Measurements from ENCODE around the gene TMEM121B.
A peak's percentile ranks its signal among the peaks of the same experiment; 100 is the strongest.
"Not testable (repeated sequence)": the region's sequence is repeated elsewhere in the genome, so short reads cannot be mapped to it uniquely, and the experiment has no call there.

TMEM121B gene

GRCh38 chr22:17121233-17122195 is at the start of gene TMEM121B:
TSS of gene TMEM121B (minus strand) at chr22:17121360. CDS start at chr22:17121127, 233 bp downstream.
- no peak for DNase-seq

GRCh38 chr22:17167486-17167885 is 46.3 kb upstream of the TMEM121B start:
- DNase-seq: no peak

- DNase-seq: no peak
Observed at GRCh38 chr22:17164392-17165024, 43.3 kb upstream of the TMEM121B start.

GRCh38 chr22:17162731-17163130 is 41.6 kb upstream of the TMEM121B start:
- no peak for DNase-seq

GRCh38 chr22:17161991-17162390 is 40.8 kb upstream of the TMEM121B start:
- DNase-seq: no peak

- DNase-seq: peak; percentile 73
Observed at GRCh38 chr22:17159504-17159951, 38.4 kb upstream of the TMEM121B start.

GRCh38 chr22:17158568-17159503 is 37.7 kb upstream of the TMEM121B start, which contains the start of gene HDHD5:
TSS of gene HDHD5 (minus strand) at chr22:17159277. CDS start at chr22:17159251, 26 bp downstream.
- DNase-seq: peak; percentile 89

GRCh38 chr22:17158176-17158567 is 37.0 kb upstream of the TMEM121B start:
- DNase-seq: no peak

GRCh38 chr22:17157714-17158113 is 36.6 kb upstream of the TMEM121B start:
- no peak for DNase-seq

- no peak for DNase-seq
Observed at GRCh38 chr22:17155941-17156340, 34.8 kb upstream of the TMEM121B start.

GRCh38 chr22:17152971-17153370 is 31.8 kb upstream of the TMEM121B start:
- DNase-seq: no peak

GRCh38 chr22:17152340-17152739 is 31.2 kb upstream of the TMEM121B start:
- DNase-seq: no peak

- DNase-seq: no peak
Observed at GRCh38 chr22:17149076-17149815, 28.1 kb upstream of the TMEM121B start.

GRCh38 chr22:17147458-17147857 is 26.3 kb upstream of the TMEM121B start:
- not testable (repeated sequence) for DNase-seq

- DNase-seq: no peak
Observed at GRCh38 chr22:17145021-17145680, 24.0 kb upstream of the TMEM121B start.

- no peak for DNase-seq
Observed at GRCh38 chr22:17143826-17144225, 22.7 kb upstream of the TMEM121B start.

GRCh38 chr22:17143101-17143500 is 21.9 kb upstream of the TMEM121B start:
- DNase-seq: no peak

- no peak for DNase-seq
Observed at GRCh38 chr22:17140826-17141766, 19.9 kb upstream of the TMEM121B start.

- no peak for DNase-seq
Observed at GRCh38 chr22:17140022-17140421, 18.9 kb upstream of the TMEM121B start.

GRCh38 chr22:17138513-17138912 is 17.4 kb upstream of the TMEM121B start:
- no peak for DNase-seq

Measured in activated CD4-positive, alpha-beta T cell treated with anti-CD3 and anti-CD28 coated beads, Interleukin-2, amount 50 U/mL, for 16 hours (primary cell).